HG02852 (cell line): ENCODE data around the gene ATP10A.

Experiments used
- ATAC-seq: cut with Tn5 transposase; IDR thresholded peaks from one replicate; pipeline ENCODE4 v1.9.1; 2021; ENCODE audit warnings: mild to moderate bottlenecking, moderate library complexity; ENCODE audit not compliant: unreplicated experiment

The ATP10A gene, protein sequence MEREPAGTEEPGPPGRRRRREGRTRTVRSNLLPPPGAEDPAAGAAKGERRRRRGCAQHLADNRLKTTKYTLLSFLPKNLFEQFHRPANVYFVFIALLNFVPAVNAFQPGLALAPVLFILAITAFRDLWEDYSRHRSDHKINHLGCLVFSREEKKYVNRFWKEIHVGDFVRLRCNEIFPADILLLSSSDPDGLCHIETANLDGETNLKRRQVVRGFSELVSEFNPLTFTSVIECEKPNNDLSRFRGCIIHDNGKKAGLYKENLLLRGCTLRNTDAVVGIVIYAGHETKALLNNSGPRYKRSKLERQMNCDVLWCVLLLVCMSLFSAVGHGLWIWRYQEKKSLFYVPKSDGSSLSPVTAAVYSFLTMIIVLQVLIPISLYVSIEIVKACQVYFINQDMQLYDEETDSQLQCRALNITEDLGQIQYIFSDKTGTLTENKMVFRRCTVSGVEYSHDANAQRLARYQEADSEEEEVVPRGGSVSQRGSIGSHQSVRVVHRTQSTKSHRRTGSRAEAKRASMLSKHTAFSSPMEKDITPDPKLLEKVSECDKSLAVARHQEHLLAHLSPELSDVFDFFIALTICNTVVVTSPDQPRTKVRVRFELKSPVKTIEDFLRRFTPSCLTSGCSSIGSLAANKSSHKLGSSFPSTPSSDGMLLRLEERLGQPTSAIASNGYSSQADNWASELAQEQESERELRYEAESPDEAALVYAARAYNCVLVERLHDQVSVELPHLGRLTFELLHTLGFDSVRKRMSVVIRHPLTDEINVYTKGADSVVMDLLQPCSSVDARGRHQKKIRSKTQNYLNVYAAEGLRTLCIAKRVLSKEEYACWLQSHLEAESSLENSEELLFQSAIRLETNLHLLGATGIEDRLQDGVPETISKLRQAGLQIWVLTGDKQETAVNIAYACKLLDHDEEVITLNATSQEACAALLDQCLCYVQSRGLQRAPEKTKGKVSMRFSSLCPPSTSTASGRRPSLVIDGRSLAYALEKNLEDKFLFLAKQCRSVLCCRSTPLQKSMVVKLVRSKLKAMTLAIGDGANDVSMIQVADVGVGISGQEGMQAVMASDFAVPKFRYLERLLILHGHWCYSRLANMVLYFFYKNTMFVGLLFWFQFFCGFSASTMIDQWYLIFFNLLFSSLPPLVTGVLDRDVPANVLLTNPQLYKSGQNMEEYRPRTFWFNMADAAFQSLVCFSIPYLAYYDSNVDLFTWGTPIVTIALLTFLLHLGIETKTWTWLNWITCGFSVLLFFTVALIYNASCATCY (N-terminal part only)

DNA sequence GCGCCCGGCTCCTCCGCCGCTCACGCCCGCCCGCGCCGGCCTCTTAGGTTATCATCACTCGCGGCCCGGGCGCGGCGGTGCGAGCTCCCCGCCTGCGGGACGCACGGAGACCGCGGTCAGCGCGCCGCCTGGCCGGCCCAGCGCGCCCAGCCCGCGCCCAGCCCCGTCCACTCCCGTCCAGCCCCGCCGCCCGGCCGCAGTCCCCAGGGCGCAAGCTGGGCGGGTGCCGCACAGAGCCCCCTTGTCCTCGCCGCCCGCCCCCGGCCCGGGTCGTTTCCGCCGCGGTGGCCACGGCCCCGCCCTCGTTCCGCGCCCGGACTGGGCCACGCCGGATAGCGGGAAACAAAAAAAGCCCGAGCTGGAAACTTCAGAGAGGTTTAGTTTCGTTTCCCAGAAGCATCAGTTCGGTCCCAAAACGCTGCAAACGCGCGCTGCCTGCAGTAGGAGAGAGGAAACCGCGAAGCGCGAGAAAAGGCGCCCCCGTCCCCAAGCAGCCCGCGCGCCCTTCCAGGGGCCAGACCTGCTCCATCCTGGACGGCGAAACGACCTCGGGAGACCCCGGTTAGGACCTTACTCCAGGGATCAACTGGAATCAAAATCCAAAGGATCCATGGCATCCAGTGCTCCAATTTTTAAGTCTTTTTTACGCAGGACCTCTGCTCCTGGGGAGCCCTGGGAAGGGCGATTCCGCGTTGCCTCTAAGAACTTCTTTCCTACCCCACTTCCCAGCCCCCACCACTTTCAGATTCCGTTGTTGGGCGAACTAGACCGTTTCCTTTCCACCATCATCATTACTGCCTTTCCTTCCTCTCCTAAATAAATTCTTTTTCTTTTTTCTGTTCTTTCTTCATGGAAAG is at the start of gene ATP10A:
ATP10A (minus strand) TSS at position 217 of the 857 bp plus-strand sequence. CDS start 231 bp downstream, outside the sequence.
- no peak for ATAC-seq

- no peak for ATAC-seq
These were observed 48.9 kb upstream of the ATP10A start for GRCh38 chr15:25912035-25912434.

GRCh38 chr15:25910832-25911231 is 47.7 kb upstream of the ATP10A start:
- no peak for ATAC-seq

GRCh38 chr15:25909806-25910205 is 46.7 kb upstream of the ATP10A start:
- no peak for ATAC-seq

DNA sequence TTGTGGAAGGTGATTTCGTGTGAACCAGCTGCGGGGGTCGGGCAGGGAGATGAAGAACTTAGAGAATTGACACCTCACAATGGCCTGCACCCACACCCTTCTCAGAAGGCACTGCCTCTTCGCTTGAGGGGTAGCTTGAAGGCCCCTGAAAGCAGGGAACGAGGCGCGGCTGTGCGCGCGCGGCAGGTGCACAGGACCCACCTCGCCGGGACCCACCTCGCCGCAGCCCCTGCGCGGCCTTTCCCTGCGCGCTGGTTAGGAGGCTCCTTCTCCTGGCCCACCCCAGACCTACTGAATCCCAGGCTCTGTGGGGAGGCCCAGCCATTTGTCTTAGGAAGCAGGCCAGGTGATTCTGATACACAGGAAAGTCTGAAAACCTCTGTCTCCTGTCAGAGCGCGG is 46.2 kb upstream of the ATP10A start:
- ATAC-seq, result no peak

GRCh38 chr15:25905140-25905539 is 42.0 kb upstream of the ATP10A start:
- no peak for ATAC-seq

DNA sequence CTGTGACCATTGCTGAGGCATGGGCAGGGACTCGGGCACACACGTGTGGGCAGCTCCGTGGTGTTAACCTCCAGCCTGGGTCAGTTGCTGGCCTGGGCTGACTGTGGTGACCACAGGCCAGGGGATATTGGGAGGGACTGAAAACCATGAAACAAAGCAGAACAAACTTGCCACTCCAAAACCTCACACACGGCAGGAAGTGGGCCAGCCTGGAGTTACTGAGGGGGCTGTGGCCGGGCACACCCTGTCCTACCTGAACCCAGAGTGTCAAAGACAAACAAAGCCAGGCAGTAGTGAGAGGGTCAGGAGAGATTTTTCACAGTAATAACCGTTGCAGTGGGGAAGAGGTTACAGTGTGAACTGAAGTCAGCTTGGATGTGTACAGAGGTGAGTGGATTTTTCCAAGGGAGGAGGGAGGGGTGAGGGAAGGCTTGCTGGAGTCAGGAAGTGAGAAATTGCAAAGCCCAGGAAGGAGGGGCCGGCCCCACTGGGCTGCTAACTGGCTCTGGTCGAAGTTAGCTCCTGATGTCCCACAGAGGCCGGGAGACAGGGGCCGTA is 40.0 kb upstream of the ATP10A start:
- ATAC-seq, result no peak

- no peak for ATAC-seq
These were observed 38.9 kb upstream of the ATP10A start for GRCh38 chr15:25901811-25902605.

DNA sequence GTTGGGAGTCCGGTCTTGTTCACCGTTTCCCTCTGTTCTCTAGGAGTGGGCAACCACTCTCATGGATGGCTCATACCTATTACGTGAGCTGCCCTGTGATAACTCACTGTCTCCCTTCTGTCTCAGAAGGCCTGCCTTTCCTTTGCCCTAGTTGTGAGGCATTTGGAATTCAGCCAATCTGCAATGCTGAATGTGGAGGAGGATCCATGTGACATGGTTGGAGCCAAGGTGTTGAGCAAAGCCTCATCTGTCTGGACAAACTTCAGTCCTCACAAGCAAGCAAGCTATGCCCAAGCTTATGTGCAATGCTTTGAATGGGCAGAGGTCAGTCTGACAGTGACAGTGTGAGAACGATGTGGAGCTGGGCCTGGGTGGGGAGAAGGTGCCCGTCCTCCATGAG is 37.8 kb upstream of the ATP10A start:
- ATAC-seq, result no peak

GRCh38 chr15:25900431-25900830 is 37.3 kb upstream of the ATP10A start:
- no peak for ATAC-seq

GRCh38 chr15:25899870-25900269 is 36.7 kb upstream of the ATP10A start:
- ATAC-seq, result no peak

GRCh38 chr15:25897658-25898057 is 34.5 kb upstream of the ATP10A start:
- ATAC-seq, result no peak

GRCh38 chr15:25894371-25894902 is 31.3 kb upstream of the ATP10A start:
- no peak for ATAC-seq

- ATAC-seq, result no peak
These were observed 30.5 kb upstream of the ATP10A start for GRCh38 chr15:25893596-25893995.

- no peak for ATAC-seq
These were observed 29.0 kb upstream of the ATP10A start for GRCh38 chr15:25892126-25892525.

- ATAC-seq, result no peak
These were observed 28.0 kb upstream of the ATP10A start for GRCh38 chr15:25891081-25891480.

DNA sequence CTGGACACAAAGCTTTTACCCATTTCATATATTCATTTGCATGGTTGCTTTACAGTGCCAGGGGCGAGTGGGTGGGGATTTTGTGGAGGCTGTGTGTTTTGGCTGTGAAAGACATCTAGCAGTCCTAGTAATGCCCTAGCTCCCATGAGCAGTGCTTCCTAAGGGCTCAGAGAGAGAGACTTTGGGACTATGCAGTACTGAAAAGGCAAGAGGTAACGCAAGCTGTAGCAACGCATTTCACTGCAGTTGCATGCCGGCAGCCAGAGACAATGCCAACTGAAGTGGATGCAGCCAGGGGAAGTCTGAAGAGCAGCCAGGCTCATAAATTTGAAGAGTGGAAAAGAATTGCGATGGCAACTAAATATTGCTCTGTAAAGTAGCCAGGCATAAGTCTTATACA is 27.4 kb upstream of the ATP10A start:
- no peak for ATAC-seq

GRCh38 chr15:25887870-25888269 is 24.7 kb upstream of the ATP10A start:
- no peak for ATAC-seq
